Right ventricle myocardium superior (tissue), 1 donor: ENCODE measurements around the gene AMDHD1. TPM values are rescaled to one million over a fixed set of nuclear protein-coding genes. Genes with fewer than 3 reads are reported as not detected.

Experiments used
- ATAC-seq: fragments of 200-7000 bp; cut with Tn5 transposase; one replicate; pipeline ENCODE4 v1.9.1; 2020; ENCODE audit warnings: mild to moderate bottlenecking; ENCODE audit not compliant: poor library complexity
- DNase-seq: peaks from one replicate; pipeline ENCODE4 v3.0.0-alpha.2; 2020
- intact Hi-C: fragments of 100-400 bp; cut with DNase I; formaldehyde crosslinking; loops from one replicate; pipeline ENCODE4 v1.11.2; 2022
- total RNA-seq: library from RNA; stranded (reverse); fragmentation: NEBNext Ultra II Directional; extraction: Animal tissue kit (Norgen Biotek cat#: 25700); gene quantifications from one replicate; pipeline ENCODE4 v1.2.1, GENCODE V29; 2021
- donor health status: DM: no; HTN: yes; CAD: no; lungs with severe emphysema.

AMDHD1 gene
- total RNA-seq, 1 donor from 2014 or later: 1.0 TPM

- intact Hi-C loops: no loop called here
- ATAC-seq (no peak), DNase-seq (no peak)
These were observed 45.6 kb downstream of the AMDHD1 start for GRCh38 chr12:95988506-95989275.

- no peak for ATAC-seq
- intact Hi-C loops: loop anchor here (10.0 kb wide), 1 partner anchor 165 kb away; no protein-coding TSS in a partner anchor
- no peak for DNase-seq
These were observed 46.5 kb downstream of the AMDHD1 start for GRCh38 chr12:95989504-95990123.

- ATAC-seq: no peak
- intact Hi-C loops: loop anchor here (10.0 kb wide), 1 partner anchor 165 kb away; no protein-coding TSS in a partner anchor
These were observed 47.0 kb downstream of the AMDHD1 start for GRCh38 chr12:95990136-95990535.

GRCh38 chr12:95993907-95994306 lies 50.8 kb downstream of the AMDHD1 start:
- ATAC-seq: no peak
- intact Hi-C loops: loop anchor here (10.0 kb wide), 1 partner anchor 169 kb away; no protein-coding TSS in a partner anchor
- no peak for DNase-seq

More at GRCh38 chr12:95990136-95990535, 47.0 kb downstream of the AMDHD1 start:
- DNase-seq: no peak

GRCh38 chr12:95994476-95994875 lies 51.3 kb downstream of the AMDHD1 start:
- intact Hi-C loops: loop anchor here (10.0 kb wide), 1 partner anchor 170 kb away; no protein-coding TSS in a partner anchor
- DNase-seq (no peak), ATAC-seq (no peak)

GRCh38 chr12:95995238-95996031 lies 52.3 kb downstream of the AMDHD1 start:
- DNase-seq: no peak
- intact Hi-C loops: loop anchor here (5.0 to 10.0 kb wide), 2 partner anchors 78 to 171 kb away; no protein-coding TSS in a partner anchor
- no peak for ATAC-seq

GRCh38 chr12:95996034-95996658 lies 53.0 kb downstream of the AMDHD1 start, which contains the start of gene HAL:
HAL (minus strand) TSS chr12:95996344; CDS start chr12:95995910, 434 bp downstream.
- ATAC-seq (peak; percentile 72), DNase-seq (peak; percentile 50)
- intact Hi-C loops: loop anchor here (5.0 to 10.0 kb wide), 2 partner anchors 79 to 171 kb away; no protein-coding TSS in a partner anchor

- ATAC-seq: no peak
- no peak for DNase-seq
- intact Hi-C loops: loop anchor here (5.0 to 10.0 kb wide), 2 partner anchors 80 to 172 kb away; no protein-coding TSS in a partner anchor
These were observed 54.1 kb downstream of the AMDHD1 start for GRCh38 chr12:95997276-95997675.

- ATAC-seq: no peak
- DNase-seq: no peak
- intact Hi-C loops: loop anchor here (5.0 to 10.0 kb wide), 2 partner anchors 81 to 173 kb away; no protein-coding TSS in a partner anchor
These were observed 54.9 kb downstream of the AMDHD1 start for GRCh38 chr12:95997911-95998510.

GRCh38 chr12:95998611-95999286 lies 55.6 kb downstream of the AMDHD1 start:
- ATAC-seq (peak; percentile 90), DNase-seq (no peak)
- intact Hi-C loops: loop anchor here (5.0 to 10.0 kb wide), 2 partner anchors 81 to 174 kb away; no protein-coding TSS in a partner anchor

GRCh38 chr12:95999484-95999883 lies 56.4 kb downstream of the AMDHD1 start:
- no peak for ATAC-seq
- no peak for DNase-seq
- intact Hi-C loops: loop anchor here (5.0 to 10.0 kb wide), 2 partner anchors 82 to 175 kb away; no protein-coding TSS in a partner anchor

GRCh38 chr12:96000858-96001257 lies 57.7 kb downstream of the AMDHD1 start:
- no peak for DNase-seq
- no peak for ATAC-seq
- intact Hi-C loops: no loop called here

GRCh38 chr12:96006727-96007126 lies 63.6 kb downstream of the AMDHD1 start:
- no peak for ATAC-seq
- intact Hi-C loops: no loop called here

GRCh38 chr12:96007729-96008128 lies 64.6 kb downstream of the AMDHD1 start:
- ATAC-seq: no peak
- DNase-seq: no peak
- intact Hi-C loops: no loop called here

More at GRCh38 chr12:96006727-96007126, 63.6 kb downstream of the AMDHD1 start:
- no peak for DNase-seq

- intact Hi-C loops: no loop called here
- DNase-seq (no peak), ATAC-seq (peak; percentile 59)
These were observed 71.9 kb downstream of the AMDHD1 start for GRCh38 chr12:96014943-96015599.

GRCh38 chr12:96015672-96016071 lies 72.5 kb downstream of the AMDHD1 start:
- intact Hi-C loops: no loop called here
- peak; percentile 49 for DNase-seq
- ATAC-seq: peak; percentile 58
